ENCODE data around the gene BABAM2. TPM values are rescaled to one million over a fixed set of nuclear protein-coding genes. Genes with fewer than 3 reads are reported as not detected.
A peak's percentile ranks its signal among the peaks of the same experiment; 100 is the strongest.
"Not testable (repeated sequence)": the region's sequence is repeated elsewhere in the genome, so short reads cannot be mapped to it uniquely, and the experiment has no call there.

Gene BABAM2
- total RNA-seq, 6 experiments from 2014 or later = 17.1 to 39.4 (median 25.5) TPM

DNA sequence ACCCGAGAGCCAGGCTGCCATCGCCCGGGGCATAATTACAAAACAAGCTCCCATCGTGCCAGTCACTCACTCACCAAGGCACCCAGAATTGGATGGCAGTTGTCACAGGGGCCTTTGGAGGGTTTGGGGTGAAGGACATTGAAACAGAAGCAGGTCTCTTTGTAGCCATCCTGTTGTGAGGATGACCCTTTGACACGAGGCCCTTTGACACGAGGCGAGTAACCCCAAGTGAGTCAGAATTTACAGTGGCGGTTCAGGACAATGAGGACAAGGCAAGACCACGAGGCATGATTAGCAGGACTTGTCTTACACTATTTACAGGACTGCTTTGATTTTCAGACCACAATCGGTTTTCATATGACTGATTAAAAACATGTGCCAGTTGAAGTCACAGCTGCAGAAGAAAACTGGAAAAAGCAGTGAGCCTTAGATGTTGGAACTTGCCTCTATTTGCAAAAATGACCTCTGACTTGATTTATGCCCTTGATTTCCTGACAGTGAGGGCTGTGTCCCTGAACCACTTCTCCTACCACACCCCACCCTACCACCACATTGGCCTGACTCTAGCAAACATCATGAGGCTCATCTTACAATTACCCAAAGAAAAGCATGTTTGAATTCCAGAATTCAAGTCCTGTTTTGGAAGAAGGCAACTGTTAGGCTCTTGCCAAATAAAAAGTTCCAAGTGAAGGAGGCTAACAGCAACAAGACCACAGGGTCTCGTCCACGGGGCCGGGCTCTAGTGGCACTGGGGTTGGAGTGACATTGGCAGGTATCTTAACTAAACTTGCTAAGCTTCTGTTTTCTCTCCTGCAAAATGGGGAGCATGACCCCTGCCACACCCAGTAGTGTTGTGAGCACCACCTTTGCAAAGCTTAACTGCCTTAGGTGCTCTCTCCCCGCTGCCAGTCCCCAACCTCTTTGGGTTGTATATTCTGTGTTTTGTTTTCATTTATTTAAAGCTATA lies 437.7 kb downstream of the BABAM2 start:
- H3K4me3 ChIP-seq = no peak overlapping the region
- ATAC-seq = no peak
- no peak for DNase-seq
- TF ChIP-seq, protein P1, sequence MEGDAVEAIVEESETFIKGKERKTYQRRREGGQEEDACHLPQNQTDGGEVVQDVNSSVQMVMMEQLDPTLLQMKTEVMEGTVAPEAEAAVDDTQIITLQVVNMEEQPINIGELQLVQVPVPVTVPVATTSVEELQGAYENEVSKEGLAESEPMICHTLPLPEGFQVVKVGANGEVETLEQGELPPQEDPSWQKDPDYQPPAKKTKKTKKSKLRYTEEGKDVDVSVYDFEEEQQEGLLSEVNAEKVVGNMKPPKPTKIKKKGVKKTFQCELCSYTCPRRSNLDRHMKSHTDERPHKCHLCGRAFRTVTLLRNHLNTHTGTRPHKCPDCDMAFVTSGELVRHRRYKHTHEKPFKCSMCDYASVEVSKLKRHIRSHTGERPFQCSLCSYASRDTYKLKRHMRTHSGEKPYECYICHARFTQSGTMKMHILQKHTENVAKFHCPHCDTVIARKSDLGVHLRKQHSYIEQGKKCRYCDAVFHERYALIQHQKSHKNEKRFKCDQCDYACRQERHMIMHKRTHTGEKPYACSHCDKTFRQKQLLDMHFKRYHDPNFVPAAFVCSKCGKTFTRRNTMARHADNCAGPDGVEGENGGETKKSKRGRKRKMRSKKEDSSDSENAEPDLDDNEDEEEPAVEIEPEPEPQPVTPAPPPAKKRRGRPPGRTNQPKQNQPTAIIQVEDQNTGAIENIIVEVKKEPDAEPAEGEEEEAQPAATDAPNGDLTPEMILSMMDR (IDR thresholded peaks at IDR 0.05) = no peak
- no peak for TF ChIP-seq POLR2A (IDR thresholded peaks at IDR 0.05)
- H3K4me1 ChIP-seq = peaks cover 0 to 10% (median 4%) of the 10 kb centered on the region in 4 donors
- H3K9me3 ChIP-seq = no peaks in the 10 kb centered on the region
- H3K36me3 ChIP-seq = no peaks in the 10 kb centered on the region
- H3K27me3 ChIP-seq = no peaks in the 10 kb centered on the region
- intact Hi-C loops (cut with DNase I) = no loop called here
- H3K27ac ChIP-seq = no peak overlapping the region
- 77% methylated on average over 9 of the region's 14 CpGs for WGBS (ENCODE audit: insufficient coverage, low coverage, low lambda C conversion rate, missing lambda C conversion rate)

DNA sequence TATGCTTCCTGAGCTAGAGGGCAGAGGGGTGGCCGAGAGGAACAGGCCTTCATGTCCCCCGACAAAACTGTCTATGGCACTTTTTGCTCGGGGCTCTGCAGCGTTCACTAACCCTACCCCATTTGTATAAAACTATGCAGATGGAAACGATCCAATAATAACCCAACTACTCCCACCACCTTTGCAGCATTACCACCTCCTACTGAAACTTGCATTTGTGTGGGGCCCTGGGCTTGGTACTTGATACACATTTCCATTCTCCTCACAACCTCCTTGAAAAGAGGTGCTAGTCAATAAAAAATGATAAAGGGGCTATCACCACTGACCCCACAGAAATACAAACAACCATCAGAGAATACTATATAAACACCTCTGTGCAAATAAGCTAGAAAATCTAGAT lies 438.7 kb downstream of the BABAM2 start:
- H3K36me3 ChIP-seq = no peaks in the 10 kb centered on the region
- intact Hi-C loops (cut with DNase I) = no loop called here
- H3K4me3 ChIP-seq = no peak overlapping the region
- no peaks in the 10 kb centered on the region for H3K27me3 ChIP-seq
- WGBS (ENCODE audit: insufficient coverage, low coverage, low lambda C conversion rate, missing lambda C conversion rate) = 81% methylated on average over 3 of the region's 5 CpGs
- TF ChIP-seq, protein P1 (IDR thresholded peaks at IDR 0.05) = no peak
- TF ChIP-seq POLR2A (IDR thresholded peaks at IDR 0.05) = no peak
- H3K9me3 ChIP-seq = no peaks in the 10 kb centered on the region
- DNase-seq (no peak), ATAC-seq (no peak)
- peaks cover 0 to 19% (median 7%) of the 10 kb centered on the region in 4 donors for H3K4me1 ChIP-seq
- no peak overlapping the region for H3K27ac ChIP-seq

DNA sequence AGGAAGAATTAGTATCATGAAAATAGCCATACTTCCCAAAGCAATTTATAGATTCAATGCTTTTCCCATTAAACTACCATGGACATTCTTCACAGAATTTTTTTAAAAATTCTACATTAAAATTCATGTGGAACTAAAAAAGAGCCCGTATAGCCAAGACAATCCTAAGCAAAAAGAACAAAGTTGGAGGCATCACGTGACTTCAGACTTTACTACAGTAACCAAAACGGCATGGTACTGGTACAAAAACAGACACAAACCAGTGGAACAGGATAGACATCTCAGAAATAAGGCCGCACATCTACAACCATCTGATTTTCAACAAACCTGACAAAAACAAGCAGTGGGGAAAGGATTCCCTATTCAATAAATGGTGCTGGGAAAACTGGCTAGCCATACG lies 440.2 kb downstream of the BABAM2 start:
- WGBS (ENCODE audit: insufficient coverage, low coverage, low lambda C conversion rate, missing lambda C conversion rate) = 79% methylated on average over 5 of the region's 5 CpGs
- intact Hi-C loops (cut with DNase I); H3K4me3 ChIP-seq; H3K9me3 ChIP-seq; ATAC-seq; H3K36me3 ChIP-seq; H3K27me3 ChIP-seq; DNase-seq; H3K27ac ChIP-seq: not testable (repeated sequence)
- H3K4me1 ChIP-seq = peaks cover 0 to 30% (median 15%) of the 10 kb centered on the region in 4 donors

DNA sequence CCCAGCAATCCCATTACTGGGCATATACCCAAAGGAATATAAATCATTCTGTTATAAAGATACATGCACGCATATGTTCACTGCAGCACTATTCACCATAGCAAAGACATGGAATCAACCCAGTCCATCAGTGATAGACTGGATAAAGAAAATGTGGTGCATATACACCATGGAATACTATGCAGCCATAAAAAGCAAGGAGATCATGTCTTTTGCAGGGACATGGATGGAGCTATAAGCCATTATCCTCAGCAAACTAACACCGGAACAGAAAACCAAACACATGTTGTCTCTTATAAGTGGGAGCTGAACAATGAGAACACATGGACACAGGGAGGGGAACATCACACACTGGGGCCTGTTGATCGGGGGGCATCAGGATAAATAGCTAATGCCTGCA lies 441.3 kb downstream of the BABAM2 start:
- H3K27me3 ChIP-seq; ATAC-seq; intact Hi-C loops (cut with DNase I); H3K4me3 ChIP-seq; H3K36me3 ChIP-seq; DNase-seq; H3K27ac ChIP-seq; H3K9me3 ChIP-seq: not testable (repeated sequence)
- H3K4me1 ChIP-seq = peaks cover 0 to 30% (median 15%) of the 10 kb centered on the region in 4 donors
- 100% methylated on average over 1 of the region's 3 CpGs for WGBS (ENCODE audit: insufficient coverage, low coverage, low lambda C conversion rate, missing lambda C conversion rate)

DNA sequence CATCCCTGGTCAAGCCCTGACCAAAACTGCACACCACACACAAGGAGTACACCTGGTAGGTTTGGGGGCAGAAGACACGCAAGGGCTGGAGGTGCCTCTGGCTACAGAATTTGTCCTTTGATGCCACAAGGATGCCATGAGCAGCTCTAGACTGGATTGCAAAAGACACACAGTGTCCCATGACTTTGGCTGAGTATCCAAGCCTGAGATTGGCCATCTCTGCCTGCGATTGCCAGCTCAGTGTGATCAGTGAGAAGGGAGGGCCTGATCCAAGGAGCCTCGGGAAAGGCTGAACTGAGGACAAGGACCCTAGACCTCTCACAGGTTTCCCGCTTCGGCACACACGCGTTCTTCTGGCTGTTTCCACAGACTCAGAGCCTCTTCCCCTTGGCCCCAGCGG lies 442.2 kb downstream of the BABAM2 start:
- intact Hi-C loops (cut with DNase I) = no loop called here
- no peak for TF ChIP-seq POLR2A (IDR thresholded peaks at IDR 0.05)
- TF ChIP-seq, protein P1 (IDR thresholded peaks at IDR 0.05) = no peak
- H3K27ac ChIP-seq = peak overlapping the region; percentile 56 to 67 (median 63)
- no peaks in the 10 kb centered on the region for H3K27me3 ChIP-seq
- no peak overlapping the region for H3K4me3 ChIP-seq
- DNase-seq (no peak), ATAC-seq (peak; percentile 15 to 64 (median 36))
- H3K9me3 ChIP-seq = no peaks in the 10 kb centered on the region
- WGBS (ENCODE audit: insufficient coverage, low coverage, low lambda C conversion rate, missing lambda C conversion rate) = 80% methylated on average over 1 of the region's 8 CpGs
- no peaks in the 10 kb centered on the region for H3K36me3 ChIP-seq
- peaks cover 0 to 34% (median 15%) of the 10 kb centered on the region in 4 donors for H3K4me1 ChIP-seq

Data from right lobe of liver (tissue), 6 donors.